Measurements from ENCODE around the gene NMNAT2. TPM values are rescaled to one million over a fixed set of nuclear protein-coding genes. Genes with fewer than 3 reads are reported as not detected.

Gene NMNAT2
- total RNA-seq, 1 experiment from 2014 or later = 8.8 TPM

DNA sequence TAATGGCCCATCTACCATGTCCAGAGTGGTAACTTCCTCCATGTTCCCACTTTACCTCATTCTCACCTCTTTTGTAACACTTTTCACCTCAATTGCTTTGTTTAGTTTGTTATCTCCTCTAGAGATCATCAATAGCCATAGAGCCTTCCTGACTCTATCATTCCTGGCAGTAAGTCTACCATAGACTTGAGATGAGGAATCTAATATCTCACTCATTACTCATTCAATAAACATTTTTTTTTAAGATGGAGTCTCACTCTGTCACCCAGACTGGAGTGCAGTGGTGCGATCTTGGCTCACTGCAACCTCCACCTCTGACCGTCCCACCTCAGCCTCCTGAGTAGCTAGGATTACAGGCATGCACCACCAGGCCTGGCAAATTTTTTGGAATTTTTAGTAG, 7.1 kb downstream of the NMNAT2 start (continued):
- TF ChIP-seq CREM (CRISPR knock-in tag; IDR thresholded peaks at IDR 0.05) = no peak
- TF ChIP-seq EMX1 (CRISPR knock-in tag; IDR thresholded peaks at IDR 0.05) = no peak
- TF ChIP-seq, protein P1, sequence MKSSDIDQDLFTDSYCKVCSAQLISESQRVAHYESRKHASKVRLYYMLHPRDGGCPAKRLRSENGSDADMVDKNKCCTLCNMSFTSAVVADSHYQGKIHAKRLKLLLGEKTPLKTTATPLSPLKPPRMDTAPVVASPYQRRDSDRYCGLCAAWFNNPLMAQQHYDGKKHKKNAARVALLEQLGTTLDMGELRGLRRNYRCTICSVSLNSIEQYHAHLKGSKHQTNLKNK (CRISPR knock-in tag; IDR thresholded peaks at IDR 0.05) = no peak
- TF ChIP-seq, protein P2, sequence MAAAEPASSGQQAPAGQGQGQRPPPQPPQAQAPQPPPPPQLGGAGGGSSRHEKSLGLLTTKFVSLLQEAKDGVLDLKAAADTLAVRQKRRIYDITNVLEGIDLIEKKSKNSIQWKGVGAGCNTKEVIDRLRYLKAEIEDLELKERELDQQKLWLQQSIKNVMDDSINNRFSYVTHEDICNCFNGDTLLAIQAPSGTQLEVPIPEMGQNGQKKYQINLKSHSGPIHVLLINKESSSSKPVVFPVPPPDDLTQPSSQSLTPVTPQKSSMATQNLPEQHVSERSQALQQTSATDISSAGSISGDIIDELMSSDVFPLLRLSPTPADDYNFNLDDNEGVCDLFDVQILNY (CRISPR knock-in tag; IDR thresholded peaks at IDR 0.05) = no peak
- TF ChIP-seq MXD4 (CRISPR knock-in tag; IDR thresholded peaks at IDR 0.05; ENCODE audit: borderline replicate concordance) = no peak
- TF ChIP-seq NR1H2 (CRISPR knock-in tag; IDR thresholded peaks at IDR 0.05) = no peak
- TF ChIP-seq, protein P3, sequence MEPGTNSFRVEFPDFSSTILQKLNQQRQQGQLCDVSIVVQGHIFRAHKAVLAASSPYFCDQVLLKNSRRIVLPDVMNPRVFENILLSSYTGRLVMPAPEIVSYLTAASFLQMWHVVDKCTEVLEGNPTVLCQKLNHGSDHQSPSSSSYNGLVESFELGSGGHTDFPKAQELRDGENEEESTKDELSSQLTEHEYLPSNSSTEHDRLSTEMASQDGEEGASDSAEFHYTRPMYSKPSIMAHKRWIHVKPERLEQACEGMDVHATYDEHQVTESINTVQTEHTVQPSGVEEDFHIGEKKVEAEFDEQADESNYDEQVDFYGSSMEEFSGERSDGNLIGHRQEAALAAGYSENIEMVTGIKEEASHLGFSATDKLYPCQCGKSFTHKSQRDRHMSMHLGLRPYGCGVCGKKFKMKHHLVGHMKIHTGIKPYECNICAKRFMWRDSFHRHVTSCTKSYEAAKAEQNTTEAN (CRISPR knock-in tag; IDR thresholded peaks at IDR 0.05) = no peak
- no peak for TF ChIP-seq HMGA2 (CRISPR knock-in tag; IDR thresholded peaks at IDR 0.05)
- no peak for TF ChIP-seq RORB (CRISPR knock-in tag; IDR thresholded peaks at IDR 0.05)
- no peak for TF ChIP-seq TP53 (CRISPR knock-in tag; IDR thresholded peaks at IDR 0.05)
- TF ChIP-seq RELA (CRISPR knock-in tag; IDR thresholded peaks at IDR 0.05; ENCODE audit: borderline replicate concordance) = no peak
- TF ChIP-seq ATF1 (CRISPR knock-in tag; IDR thresholded peaks at IDR 0.05) = no peak
- TF ChIP-seq KAT7 (CRISPR knock-in tag; IDR thresholded peaks at IDR 0.05; ENCODE audit: borderline replicate concordance) = no peak

DNA sequence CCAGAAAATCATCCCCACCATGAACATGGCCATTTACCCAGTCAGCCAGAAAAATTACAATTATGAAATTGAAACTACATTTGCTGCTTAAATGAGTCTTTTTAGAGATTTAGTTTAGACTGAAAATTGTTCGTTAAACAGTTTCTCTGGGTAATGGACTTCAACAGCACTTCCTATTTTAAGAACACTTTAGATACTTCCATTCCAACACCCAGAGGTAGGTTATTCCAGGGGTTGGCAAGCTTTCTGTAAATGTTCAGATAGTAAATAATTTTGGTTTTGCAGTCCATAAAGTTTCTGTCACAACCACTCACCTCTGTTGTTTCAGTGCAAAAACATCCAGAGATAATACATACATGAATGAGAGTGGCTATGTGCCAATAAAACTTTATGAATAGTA, 10.2 kb downstream of the NMNAT2 start:
- Mint-ChIP-seq H3K9me3 (peaks cover 3% of the 10 kb centered on the region), H3K36me3 (no peaks in the 10 kb centered on the region), H3K27me3 (ENCODE audit: low read depth) (no peaks in the 10 kb centered on the region), H3K4me3 (no peak overlapping the region), H3K27ac (no peak overlapping the region), H3K4me1 (peaks cover 39% of the 10 kb centered on the region)
- DNase-seq (ENCODE audit: low spot score) (no peak), ATAC-seq (no peak)
- POLR2A ChIA-PET = no interaction called here
- TF ChIP-seq, protein P4, sequence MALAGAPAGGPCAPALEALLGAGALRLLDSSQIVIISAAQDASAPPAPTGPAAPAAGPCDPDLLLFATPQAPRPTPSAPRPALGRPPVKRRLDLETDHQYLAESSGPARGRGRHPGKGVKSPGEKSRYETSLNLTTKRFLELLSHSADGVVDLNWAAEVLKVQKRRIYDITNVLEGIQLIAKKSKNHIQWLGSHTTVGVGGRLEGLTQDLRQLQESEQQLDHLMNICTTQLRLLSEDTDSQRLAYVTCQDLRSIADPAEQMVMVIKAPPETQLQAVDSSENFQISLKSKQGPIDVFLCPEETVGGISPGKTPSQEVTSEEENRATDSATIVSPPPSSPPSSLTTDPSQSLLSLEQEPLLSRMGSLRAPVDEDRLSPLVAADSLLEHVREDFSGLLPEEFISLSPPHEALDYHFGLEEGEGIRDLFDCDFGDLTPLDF (CRISPR knock-in tag; IDR thresholded peaks at IDR 0.05) = no peak
- TF ChIP-seq MXD4 (CRISPR knock-in tag; IDR thresholded peaks at IDR 0.05; ENCODE audit: borderline replicate concordance) = no peak
- no peak for TF ChIP-seq SMAD3 (CRISPR knock-in tag; IDR thresholded peaks at IDR 0.05; ENCODE audit: borderline replicate concordance)
- TF ChIP-seq, protein P5, sequence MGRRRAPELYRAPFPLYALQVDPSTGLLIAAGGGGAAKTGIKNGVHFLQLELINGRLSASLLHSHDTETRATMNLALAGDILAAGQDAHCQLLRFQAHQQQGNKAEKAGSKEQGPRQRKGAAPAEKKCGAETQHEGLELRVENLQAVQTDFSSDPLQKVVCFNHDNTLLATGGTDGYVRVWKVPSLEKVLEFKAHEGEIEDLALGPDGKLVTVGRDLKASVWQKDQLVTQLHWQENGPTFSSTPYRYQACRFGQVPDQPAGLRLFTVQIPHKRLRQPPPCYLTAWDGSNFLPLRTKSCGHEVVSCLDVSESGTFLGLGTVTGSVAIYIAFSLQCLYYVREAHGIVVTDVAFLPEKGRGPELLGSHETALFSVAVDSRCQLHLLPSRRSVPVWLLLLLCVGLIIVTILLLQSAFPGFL (CRISPR knock-in tag; IDR thresholded peaks at IDR 0.05; ENCODE audit: borderline replicate concordance) = no peak
- TF ChIP-seq ZNF416 (CRISPR knock-in tag; IDR thresholded peaks at IDR 0.05) = no peak
- TF ChIP-seq, protein P6, sequence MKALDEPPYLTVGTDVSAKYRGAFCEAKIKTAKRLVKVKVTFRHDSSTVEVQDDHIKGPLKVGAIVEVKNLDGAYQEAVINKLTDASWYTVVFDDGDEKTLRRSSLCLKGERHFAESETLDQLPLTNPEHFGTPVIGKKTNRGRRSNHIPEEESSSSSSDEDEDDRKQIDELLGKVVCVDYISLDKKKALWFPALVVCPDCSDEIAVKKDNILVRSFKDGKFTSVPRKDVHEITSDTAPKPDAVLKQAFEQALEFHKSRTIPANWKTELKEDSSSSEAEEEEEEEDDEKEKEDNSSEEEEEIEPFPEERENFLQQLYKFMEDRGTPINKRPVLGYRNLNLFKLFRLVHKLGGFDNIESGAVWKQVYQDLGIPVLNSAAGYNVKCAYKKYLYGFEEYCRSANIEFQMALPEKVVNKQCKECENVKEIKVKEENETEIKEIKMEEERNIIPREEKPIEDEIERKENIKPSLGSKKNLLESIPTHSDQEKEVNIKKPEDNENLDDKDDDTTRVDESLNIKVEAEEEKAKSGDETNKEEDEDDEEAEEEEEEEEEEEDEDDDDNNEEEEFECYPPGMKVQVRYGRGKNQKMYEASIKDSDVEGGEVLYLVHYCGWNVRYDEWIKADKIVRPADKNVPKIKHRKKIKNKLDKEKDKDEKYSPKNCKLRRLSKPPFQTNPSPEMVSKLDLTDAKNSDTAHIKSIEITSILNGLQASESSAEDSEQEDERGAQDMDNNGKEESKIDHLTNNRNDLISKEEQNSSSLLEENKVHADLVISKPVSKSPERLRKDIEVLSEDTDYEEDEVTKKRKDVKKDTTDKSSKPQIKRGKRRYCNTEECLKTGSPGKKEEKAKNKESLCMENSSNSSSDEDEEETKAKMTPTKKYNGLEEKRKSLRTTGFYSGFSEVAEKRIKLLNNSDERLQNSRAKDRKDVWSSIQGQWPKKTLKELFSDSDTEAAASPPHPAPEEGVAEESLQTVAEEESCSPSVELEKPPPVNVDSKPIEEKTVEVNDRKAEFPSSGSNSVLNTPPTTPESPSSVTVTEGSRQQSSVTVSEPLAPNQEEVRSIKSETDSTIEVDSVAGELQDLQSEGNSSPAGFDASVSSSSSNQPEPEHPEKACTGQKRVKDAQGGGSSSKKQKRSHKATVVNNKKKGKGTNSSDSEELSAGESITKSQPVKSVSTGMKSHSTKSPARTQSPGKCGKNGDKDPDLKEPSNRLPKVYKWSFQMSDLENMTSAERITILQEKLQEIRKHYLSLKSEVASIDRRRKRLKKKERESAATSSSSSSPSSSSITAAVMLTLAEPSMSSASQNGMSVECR (CRISPR knock-in tag; IDR thresholded peaks at IDR 0.05; ENCODE audit: borderline replicate concordance) = no peak
- CTCF ChIA-PET = no interaction called here
